ENCODE results near the gene SUSD6.
"Not testable (repeated sequence)": the region's sequence is repeated elsewhere in the genome, so short reads cannot be mapped to it uniquely, and the experiment has no call there.

SUSD6 gene

DNA sequence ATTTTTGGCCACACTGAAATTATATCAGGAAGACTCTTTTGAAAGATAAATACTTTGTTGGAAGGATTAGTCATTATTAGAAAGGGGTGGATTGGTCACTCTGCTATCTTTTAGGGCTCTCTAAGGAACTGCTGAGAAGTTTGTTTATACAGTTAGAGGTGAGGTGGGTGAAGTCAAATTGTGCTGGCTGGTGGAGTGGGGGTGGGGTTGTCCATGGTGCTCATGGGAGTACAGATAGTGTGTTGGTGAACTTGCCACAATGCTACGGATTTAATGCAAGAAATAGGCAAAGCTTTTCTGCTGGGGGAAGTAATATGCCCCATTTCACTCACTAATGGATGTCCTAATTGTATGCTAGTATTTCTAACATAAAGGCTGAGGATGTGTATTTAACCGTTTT lies 35.8 kb downstream of the SUSD6 start:
- TF ChIP-seq CTCF (IDR thresholded peaks at IDR 0.05; ENCODE audit: insufficient read depth, low read depth, low read length, missing control alignments), result no peak
- no peak overlapping the region for H3K4me3 ChIP-seq (ENCODE audit: low read length)
- no peak for DNase-seq (ENCODE audit: low read depth)

DNA sequence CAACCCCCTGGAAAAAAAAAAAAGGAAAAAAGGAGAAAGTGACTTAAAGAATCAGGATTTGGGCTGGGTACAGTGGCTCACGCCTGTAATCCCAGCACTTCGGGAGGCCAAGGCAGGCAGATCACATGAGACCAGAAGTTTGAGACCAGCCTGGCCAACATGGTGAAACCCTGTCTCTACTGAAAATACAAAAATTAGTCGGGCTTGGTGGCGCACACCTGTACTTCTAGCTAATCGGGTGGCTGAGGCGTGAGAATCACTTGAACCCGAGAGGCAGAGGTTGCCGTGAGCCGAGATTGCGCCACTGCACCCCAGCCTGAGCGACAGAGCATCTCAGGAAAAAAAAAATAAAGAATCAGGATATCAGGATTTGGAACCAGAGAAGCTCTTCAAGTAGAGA lies 36.2 kb downstream of the SUSD6 start:
- not testable (repeated sequence) for DNase-seq (ENCODE audit: low read depth); H3K4me3 ChIP-seq (ENCODE audit: low read length)

GRCh38 chr14:69648480-69649451 lies 37.4 kb downstream of the SUSD6 start:
- no peak for TF ChIP-seq CTCF (IDR thresholded peaks at IDR 0.05; ENCODE audit: insufficient read depth, low read depth, low read length, missing control alignments)
- peak; percentile 47 for DNase-seq (ENCODE audit: low read depth)
- no peak overlapping the region for H3K4me3 ChIP-seq (ENCODE audit: low read length)

DNA sequence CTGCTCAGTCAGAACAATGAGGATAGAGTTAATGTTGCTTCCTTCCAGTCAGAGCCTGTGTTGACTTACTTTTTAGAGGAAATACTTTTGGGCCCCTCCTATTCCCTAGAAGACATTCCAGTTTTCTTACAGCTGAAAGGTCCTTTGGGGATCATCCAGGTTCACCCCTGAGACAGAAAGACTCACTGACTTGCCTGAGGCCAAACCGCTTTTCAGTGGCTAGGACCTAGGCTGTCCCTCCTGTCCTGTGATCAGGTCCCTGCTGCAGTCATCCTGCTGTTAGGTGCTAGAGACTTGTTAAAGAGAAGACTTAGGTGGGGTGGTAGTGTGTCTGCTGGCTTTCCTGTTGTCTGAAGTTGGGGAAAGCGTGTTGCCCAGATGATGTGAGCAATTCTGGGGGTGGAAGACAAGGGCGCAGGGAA lies 39.6 kb downstream of the SUSD6 start:
- TF ChIP-seq CTCF (IDR thresholded peaks at IDR 0.05; ENCODE audit: insufficient read depth, low read depth, low read length, missing control alignments), result no peak
- no peak overlapping the region for H3K4me3 ChIP-seq (ENCODE audit: low read length)
- DNase-seq (ENCODE audit: low read depth), result peak; percentile 64

GRCh38 chr14:69651664-69652063 lies 40.3 kb downstream of the SUSD6 start:
- no peak for TF ChIP-seq CTCF (IDR thresholded peaks at IDR 0.05; ENCODE audit: insufficient read depth, low read depth, low read length, missing control alignments)
- peak; percentile 57 for DNase-seq (ENCODE audit: low read depth)
- H3K4me3 ChIP-seq (ENCODE audit: low read length), result no peak overlapping the region

DNA sequence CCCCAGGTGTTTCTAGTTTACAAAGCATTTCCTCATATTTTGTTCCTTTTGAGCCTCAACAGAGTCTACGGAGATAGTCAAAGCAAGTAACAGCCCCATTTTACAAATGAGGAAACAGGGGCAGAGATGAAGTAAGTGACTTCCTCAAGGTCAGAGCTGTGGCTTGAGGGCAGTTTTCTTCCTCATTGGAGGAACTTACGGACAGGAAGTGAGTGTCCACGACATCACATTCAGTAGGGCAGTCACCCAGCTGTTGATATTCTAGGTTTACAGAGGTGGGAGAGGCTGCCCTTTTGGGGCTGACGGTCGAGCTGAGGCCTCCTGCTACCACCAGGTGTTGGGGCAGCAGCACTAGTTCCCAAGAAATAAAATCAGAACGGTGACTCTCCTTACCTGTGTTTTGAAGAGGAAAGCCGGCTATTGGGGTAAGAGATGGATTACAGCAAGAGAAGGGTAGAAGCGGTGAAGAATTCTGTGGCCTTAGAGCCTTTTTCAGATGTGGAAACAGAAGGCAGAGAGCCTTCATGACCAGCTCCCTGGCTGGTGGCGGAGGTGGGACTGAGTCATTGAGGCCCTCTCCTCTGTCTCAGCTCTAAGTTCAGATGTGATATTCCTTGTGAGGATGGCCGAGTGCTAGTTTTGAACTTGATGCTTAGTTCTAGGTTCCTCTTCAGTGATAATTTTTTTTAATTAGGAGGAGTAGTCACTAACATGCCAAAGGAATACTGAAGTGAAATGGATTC lies 41.7 kb downstream of the SUSD6 start:
- TF ChIP-seq CTCF (IDR thresholded peaks at IDR 0.05; ENCODE audit: insufficient read depth, low read depth, low read length, missing control alignments), result no peak
- H3K4me3 ChIP-seq (ENCODE audit: low read length), result no peak overlapping the region
- DNase-seq (ENCODE audit: low read depth), result no peak

DNA sequence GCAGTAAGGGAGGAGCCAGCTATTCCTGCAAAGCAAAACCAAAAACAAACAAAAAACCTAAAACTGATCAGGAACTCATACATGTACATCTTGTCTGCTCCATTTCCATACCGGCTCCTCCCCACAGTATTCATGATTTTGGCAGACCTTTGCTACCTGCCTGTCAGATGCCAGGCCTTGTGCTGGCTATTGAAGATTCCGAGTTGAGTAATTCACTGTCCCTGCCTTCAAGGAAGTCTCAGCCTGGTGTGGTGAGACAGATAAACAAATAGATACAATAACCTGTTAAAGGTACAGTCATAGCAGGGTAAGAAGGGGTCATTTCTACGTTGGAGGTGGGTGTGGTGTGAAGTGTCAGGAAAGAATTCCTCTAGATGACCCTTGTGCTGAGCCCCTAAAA lies 42.7 kb downstream of the SUSD6 start:
- DNase-seq (ENCODE audit: low read depth), result peak; percentile 87
- TF ChIP-seq CTCF (IDR thresholded peaks at IDR 0.05; ENCODE audit: insufficient read depth, low read depth, low read length, missing control alignments), result no peak
- H3K4me3 ChIP-seq (ENCODE audit: low read length), result no peak overlapping the region
